ENCODE results near the gene DENND2A.
"Not testable (repeated sequence)": the region's sequence is repeated elsewhere in the genome, so short reads cannot be mapped to it uniquely, and the experiment has no call there.

The DENND2A gene

GRCh38 chr7:140679186-140679585, 38.6 kb upstream of the DENND2A start:
- Histone ChIP-seq H2BK5ac (ENCODE audit: low read length) (no peak overlapping the region), H3K4me3 (ENCODE audit: low read length) (no peak overlapping the region), H3K56ac (ENCODE audit: low read length) (no peak overlapping the region), H3K9ac (ENCODE audit: low read length) (no peak overlapping the region), H2BK15ac (replicated peaks; ENCODE audit: low read depth) (no peak overlapping the region), H3K4me1 (ENCODE audit: control insufficient read depth, low read depth, low read length) (no peaks in the 10 kb centered on the region), H3K79me2 (ENCODE audit: control insufficient read depth, insufficient read depth, low read length) (no peaks in the 10 kb centered on the region), H3K4ac (ENCODE audit: low read depth, low read length) (no peak overlapping the region), H3K27ac (ENCODE audit: low read depth, low read length) (no peak overlapping the region), H3K4me2 (ENCODE audit: low read length) (no peak overlapping the region), H4K5ac (ENCODE audit: low read length) (no peak overlapping the region), H3K23ac (ENCODE audit: low read length) (no peak overlapping the region), H3K18ac (ENCODE audit: low read length) (no peak overlapping the region), H4K8ac (ENCODE audit: low read depth, low read length) (no peak overlapping the region), H2BK120ac (ENCODE audit: low read depth, low read length) (no peak overlapping the region), H2AK5ac (ENCODE audit: low read length) (no peak overlapping the region), H3K27me3 (ENCODE audit: insufficient read depth, low read length, poor library complexity) (no peaks in the 10 kb centered on the region), H3K36me3 (ENCODE audit: control insufficient read depth, insufficient read depth, low read length) (no peaks in the 10 kb centered on the region), H3K79me1 (ENCODE audit: low read length) (no peaks in the 10 kb centered on the region)
- DNase-seq: no peak
- WGBS (ENCODE audit: extremely low coverage, insufficient coverage, low lambda C conversion rate): no CpG with 5 or more reads among the region's 9 CpGs

- Histone ChIP-seq H2AK5ac (ENCODE audit: low read length) (no peak overlapping the region), H3K9ac (ENCODE audit: low read length) (no peak overlapping the region), H3K23ac (ENCODE audit: low read length) (no peak overlapping the region), H3K18ac (ENCODE audit: low read length) (no peak overlapping the region), H3K4me2 (ENCODE audit: low read length) (no peak overlapping the region), H2BK120ac (ENCODE audit: low read depth, low read length) (no peak overlapping the region), H3K4me1 (ENCODE audit: control insufficient read depth, low read depth, low read length) (no peaks in the 10 kb centered on the region), H3K27ac (ENCODE audit: low read depth, low read length) (no peak overlapping the region), H3K4ac (ENCODE audit: low read depth, low read length) (no peak overlapping the region), H2BK5ac (ENCODE audit: low read length) (no peak overlapping the region), H3K79me2 (ENCODE audit: control insufficient read depth, insufficient read depth, low read length) (no peaks in the 10 kb centered on the region), H3K79me1 (ENCODE audit: low read length) (no peaks in the 10 kb centered on the region), H3K36me3 (ENCODE audit: control insufficient read depth, insufficient read depth, low read length) (no peaks in the 10 kb centered on the region), H4K5ac (ENCODE audit: low read length) (no peak overlapping the region), H2BK15ac (replicated peaks; ENCODE audit: low read depth) (no peak overlapping the region), H3K4me3 (ENCODE audit: low read length) (no peak overlapping the region), H3K27me3 (ENCODE audit: insufficient read depth, low read length, poor library complexity) (no peaks in the 10 kb centered on the region), H3K56ac (ENCODE audit: low read length) (no peak overlapping the region), H4K8ac (ENCODE audit: low read depth, low read length) (no peak overlapping the region)
- no CpG with 5 or more reads among the region's 7 CpGs for WGBS (ENCODE audit: extremely low coverage, insufficient coverage, low lambda C conversion rate)
- no peak for DNase-seq
These were observed 38.2 kb upstream of the DENND2A start for GRCh38 chr7:140678816-140679130.

- H2BK5ac ChIP-seq (ENCODE audit: low read length): no peak overlapping the region
- DNase-seq: no peak
These were observed 37.6 kb upstream of the DENND2A start for GRCh38 chr7:140678081-140678815.

GRCh38 chr7:140677496-140677895, 36.9 kb upstream of the DENND2A start:
- Histone ChIP-seq H2BK5ac (ENCODE audit: low read length) (no peak overlapping the region), H3K79me2 (ENCODE audit: control insufficient read depth, insufficient read depth, low read length) (no peaks in the 10 kb centered on the region), H3K27ac (ENCODE audit: low read depth, low read length) (no peak overlapping the region), H3K4me1 (ENCODE audit: control insufficient read depth, low read depth, low read length) (no peaks in the 10 kb centered on the region), H3K9ac (ENCODE audit: low read length) (no peak overlapping the region), H3K23ac (ENCODE audit: low read length) (no peak overlapping the region), H3K4me2 (ENCODE audit: low read length) (no peak overlapping the region), H3K27me3 (ENCODE audit: insufficient read depth, low read length, poor library complexity) (no peaks in the 10 kb centered on the region), H3K18ac (ENCODE audit: low read length) (no peak overlapping the region), H2BK15ac (replicated peaks; ENCODE audit: low read depth) (no peak overlapping the region), H4K5ac (ENCODE audit: low read length) (no peak overlapping the region), H3K56ac (ENCODE audit: low read length) (no peak overlapping the region), H4K8ac (ENCODE audit: low read depth, low read length) (no peak overlapping the region), H3K4me3 (ENCODE audit: low read length) (no peak overlapping the region), H3K79me1 (ENCODE audit: low read length) (no peaks in the 10 kb centered on the region), H2BK120ac (ENCODE audit: low read depth, low read length) (no peak overlapping the region), H3K4ac (ENCODE audit: low read depth, low read length) (no peak overlapping the region), H3K36me3 (ENCODE audit: control insufficient read depth, insufficient read depth, low read length) (no peaks in the 10 kb centered on the region), H2AK5ac (ENCODE audit: low read length) (no peak overlapping the region)
- DNase-seq: no peak
- no CpG with 5 or more reads among the region's 3 CpGs for WGBS (ENCODE audit: extremely low coverage, insufficient coverage, low lambda C conversion rate)

More at GRCh38 chr7:140678081-140678815, 37.6 kb upstream of the DENND2A start:
- Histone ChIP-seq H2BK120ac (ENCODE audit: low read depth, low read length) (no peak overlapping the region), H3K18ac (ENCODE audit: low read length) (no peak overlapping the region), H3K56ac (ENCODE audit: low read length) (no peak overlapping the region), H4K5ac (ENCODE audit: low read length) (no peak overlapping the region), H2AK5ac (ENCODE audit: low read length) (no peak overlapping the region), H3K27ac (ENCODE audit: low read depth, low read length) (no peak overlapping the region), H3K79me1 (ENCODE audit: low read length) (no peaks in the 10 kb centered on the region), H3K4me3 (ENCODE audit: low read length) (no peak overlapping the region), H3K4ac (ENCODE audit: low read depth, low read length) (no peak overlapping the region), H3K4me2 (ENCODE audit: low read length) (no peak overlapping the region), H2BK15ac (replicated peaks; ENCODE audit: low read depth) (no peak overlapping the region), H3K23ac (ENCODE audit: low read length) (no peak overlapping the region), H3K27me3 (ENCODE audit: insufficient read depth, low read length, poor library complexity) (no peaks in the 10 kb centered on the region), H3K4me1 (ENCODE audit: control insufficient read depth, low read depth, low read length) (no peaks in the 10 kb centered on the region), H4K8ac (ENCODE audit: low read depth, low read length) (no peak overlapping the region), H3K79me2 (ENCODE audit: control insufficient read depth, insufficient read depth, low read length) (no peaks in the 10 kb centered on the region), H3K36me3 (ENCODE audit: control insufficient read depth, insufficient read depth, low read length) (no peaks in the 10 kb centered on the region), H3K9ac (ENCODE audit: low read length) (no peak overlapping the region)
- WGBS (ENCODE audit: extremely low coverage, insufficient coverage, low lambda C conversion rate): no CpG with 5 or more reads among the region's 20 CpGs

- not testable (repeated sequence) for H4K8ac ChIP-seq (ENCODE audit: low read depth, low read length)
These were observed 36.3 kb upstream of the DENND2A start for GRCh38 chr7:140676956-140677355.

GRCh38 chr7:140676306-140676705, 35.7 kb upstream of the DENND2A start:
- Histone ChIP-seq H3K4me1 (ENCODE audit: control insufficient read depth, low read depth, low read length) (no peaks in the 10 kb centered on the region), H2AK5ac (ENCODE audit: low read length) (no peak overlapping the region), H2BK120ac (ENCODE audit: low read depth, low read length) (no peak overlapping the region), H4K5ac (ENCODE audit: low read length) (no peak overlapping the region), H3K4ac (ENCODE audit: low read depth, low read length) (no peak overlapping the region), H3K4me2 (ENCODE audit: low read length) (no peak overlapping the region), H3K9ac (ENCODE audit: low read length) (no peak overlapping the region), H3K23ac (ENCODE audit: low read length) (no peak overlapping the region), H3K27me3 (ENCODE audit: insufficient read depth, low read length, poor library complexity) (no peaks in the 10 kb centered on the region), H2BK15ac (replicated peaks; ENCODE audit: low read depth) (no peak overlapping the region), H3K56ac (ENCODE audit: low read length) (no peak overlapping the region), H3K27ac (ENCODE audit: low read depth, low read length) (no peak overlapping the region), H2BK5ac (ENCODE audit: low read length) (no peak overlapping the region), H3K36me3 (ENCODE audit: control insufficient read depth, insufficient read depth, low read length) (no peaks in the 10 kb centered on the region), H3K18ac (ENCODE audit: low read length) (no peak overlapping the region), H3K79me1 (ENCODE audit: low read length) (no peaks in the 10 kb centered on the region), H4K8ac (ENCODE audit: low read depth, low read length) (no peak overlapping the region), H3K4me3 (ENCODE audit: low read length) (no peak overlapping the region), H3K79me2 (ENCODE audit: control insufficient read depth, insufficient read depth, low read length) (no peaks in the 10 kb centered on the region)
- DNase-seq: no peak
- no CpG with 5 or more reads among the region's 3 CpGs for WGBS (ENCODE audit: extremely low coverage, insufficient coverage, low lambda C conversion rate)

More at GRCh38 chr7:140676956-140677355, 36.3 kb upstream of the DENND2A start:
- not testable (repeated sequence) for H3K79me2 ChIP-seq (ENCODE audit: control insufficient read depth, insufficient read depth, low read length); H2BK5ac ChIP-seq (ENCODE audit: low read length); H2AK5ac ChIP-seq (ENCODE audit: low read length); H3K18ac ChIP-seq (ENCODE audit: low read length); H3K27ac ChIP-seq (ENCODE audit: low read depth, low read length); H3K4me1 ChIP-seq (ENCODE audit: control insufficient read depth, low read depth, low read length); H3K36me3 ChIP-seq (ENCODE audit: control insufficient read depth, insufficient read depth, low read length); H3K4me2 ChIP-seq (ENCODE audit: low read length); H3K9ac ChIP-seq (ENCODE audit: low read length); H3K4ac ChIP-seq (ENCODE audit: low read depth, low read length); H3K4me3 ChIP-seq (ENCODE audit: low read length); H3K56ac ChIP-seq (ENCODE audit: low read length); H3K23ac ChIP-seq (ENCODE audit: low read length); H4K5ac ChIP-seq (ENCODE audit: low read length); H2BK120ac ChIP-seq (ENCODE audit: low read depth, low read length); DNase-seq; H2BK15ac ChIP-seq (replicated peaks; ENCODE audit: low read depth); H3K79me1 ChIP-seq (ENCODE audit: low read length); H3K27me3 ChIP-seq (ENCODE audit: insufficient read depth, low read length, poor library complexity)
- no CpG with 5 or more reads among the region's 11 CpGs for WGBS (ENCODE audit: extremely low coverage, insufficient coverage, low lambda C conversion rate)

Data from mesendoderm (in vitro differentiated cells).